MCF 10A (cell line): Measurements from ENCODE around the gene EYA3. TPM values are rescaled to one million over a fixed set of nuclear protein-coding genes. Genes with fewer than 3 reads are reported as not detected.

Experiments used
- BruUV-seq: library from RNA; stranded (reverse); fragments of 400-500 nt; replicated peaks from 2 replicates; lab custom pipeline; 2021; lab: Mats Ljungman, UMichigan
- CTCF ChIA-PET: fragments of 300-600 bp; sonication (Branson Sonifier 250); formaldehyde crosslinking; extraction: SDS; loops from one replicate; lab custom pipeline; 2021; ENCODE audit warnings: antibody characterized with exemption, inconsistent platforms; lab: Yijun Ruan, JAX
- POLR2A ChIA-PET: fragments of 300-600, 350-650 bp; sonication (Branson Sonifier 250); formaldehyde crosslinking; extraction: SDS; loops from one replicate; lab custom pipeline; 2020; ENCODE audit warnings: antibody characterized with exemption, inconsistent platforms; lab: Yijun Ruan, JAX
- DNase-seq: peaks from one replicate; pipeline ENCODE4 v3.0.0-alpha.2; 2018; ENCODE audit not compliant: unreplicated experiment
- H3K27ac Mint-ChIP-seq: one replicate; pipeline ENCODE4 v1.8.0; 2022; ENCODE audit warnings: mild to moderate bottlenecking, low read depth, mixed read lengths; ENCODE audit not compliant: unreplicated experiment
- H3K27me3 Mint-ChIP-seq: one replicate; pipeline ENCODE4 v1.8.0; 2022; ENCODE audit warnings: mixed read lengths; ENCODE audit not compliant: insufficient read depth, unreplicated experiment
- H3K36me3 Mint-ChIP-seq: one replicate; pipeline ENCODE4 v1.8.0; 2022; ENCODE audit warnings: mild to moderate bottlenecking, moderate library complexity, mixed read lengths; ENCODE audit not compliant: insufficient read depth, unreplicated experiment
- H3K4me1 Mint-ChIP-seq: one replicate; pipeline ENCODE4 v1.8.0; 2022; ENCODE audit warnings: mixed read lengths; ENCODE audit not compliant: insufficient read depth, unreplicated experiment
- H3K4me3 Mint-ChIP-seq: one replicate; pipeline ENCODE4 v1.8.0; 2022; ENCODE audit warnings: mild to moderate bottlenecking, moderate library complexity, mixed read lengths; ENCODE audit not compliant: unreplicated experiment
- H3K9me3 Mint-ChIP-seq: one replicate; pipeline ENCODE4 v1.8.0; 2022; ENCODE audit warnings: mixed read lengths; ENCODE audit not compliant: unreplicated experiment
- intact Hi-C: fragments of 100-400 bp; cut with micrococcal nuclease; formaldehyde crosslinking; loops from 2 replicates; pipeline ENCODE4 v1.14.1; 2022
- total RNA-seq: library from RNA; stranded (reverse); gene quantifications from 2 replicates; pipeline ENCODE4 v1.2.3, GENCODE V29; 2022
- TF ChIP-seq, protein P1 (sequence below): fragments of 200-600 bp; IDR thresholded peaks from one replicate; pipeline ENCODE4 v1.8.0; 2022; ENCODE audit warnings: antibody characterized with exemption, mild to moderate bottlenecking; ENCODE audit not compliant: unreplicated experiment

EYA3 gene
- total RNA-seq, 1 experiment from 2014 or later, result 14.4 TPM

GRCh38 chr1:27974417-27974781, 114.0 kb downstream of the EYA3 start:
- no peaks in the 10 kb centered on the region for H3K9me3 Mint-ChIP-seq
- H3K36me3 Mint-ChIP-seq, result peaks cover 40% of the 10 kb centered on the region
- H3K27ac Mint-ChIP-seq, result peak overlapping the region; percentile 27
- no peak for DNase-seq
- CTCF ChIA-PET, result interaction anchor here (0.6 to 1.7 kb wide), 6 partner anchors 14 to 370 kb away, joined by 3 to 11 read pairs (median 3); no protein-coding TSS in a partner anchor
- peaks cover 11% of the 10 kb centered on the region for H3K4me1 Mint-ChIP-seq
- TF ChIP-seq, protein P1, sequence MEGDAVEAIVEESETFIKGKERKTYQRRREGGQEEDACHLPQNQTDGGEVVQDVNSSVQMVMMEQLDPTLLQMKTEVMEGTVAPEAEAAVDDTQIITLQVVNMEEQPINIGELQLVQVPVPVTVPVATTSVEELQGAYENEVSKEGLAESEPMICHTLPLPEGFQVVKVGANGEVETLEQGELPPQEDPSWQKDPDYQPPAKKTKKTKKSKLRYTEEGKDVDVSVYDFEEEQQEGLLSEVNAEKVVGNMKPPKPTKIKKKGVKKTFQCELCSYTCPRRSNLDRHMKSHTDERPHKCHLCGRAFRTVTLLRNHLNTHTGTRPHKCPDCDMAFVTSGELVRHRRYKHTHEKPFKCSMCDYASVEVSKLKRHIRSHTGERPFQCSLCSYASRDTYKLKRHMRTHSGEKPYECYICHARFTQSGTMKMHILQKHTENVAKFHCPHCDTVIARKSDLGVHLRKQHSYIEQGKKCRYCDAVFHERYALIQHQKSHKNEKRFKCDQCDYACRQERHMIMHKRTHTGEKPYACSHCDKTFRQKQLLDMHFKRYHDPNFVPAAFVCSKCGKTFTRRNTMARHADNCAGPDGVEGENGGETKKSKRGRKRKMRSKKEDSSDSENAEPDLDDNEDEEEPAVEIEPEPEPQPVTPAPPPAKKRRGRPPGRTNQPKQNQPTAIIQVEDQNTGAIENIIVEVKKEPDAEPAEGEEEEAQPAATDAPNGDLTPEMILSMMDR, result no peak
- no peaks in the 10 kb centered on the region for H3K27me3 Mint-ChIP-seq
- H3K4me3 Mint-ChIP-seq, result no peak overlapping the region
- no TSS peak for BruUV-seq
- intact Hi-C loops, result no loop called here
- POLR2A ChIA-PET, result interaction anchor here (0.5 to 1.3 kb wide), 4 partner anchors 13 to 117 kb away, joined by 3 to 4 read pairs (median 3); no protein-coding TSS in a partner anchor

DNA sequence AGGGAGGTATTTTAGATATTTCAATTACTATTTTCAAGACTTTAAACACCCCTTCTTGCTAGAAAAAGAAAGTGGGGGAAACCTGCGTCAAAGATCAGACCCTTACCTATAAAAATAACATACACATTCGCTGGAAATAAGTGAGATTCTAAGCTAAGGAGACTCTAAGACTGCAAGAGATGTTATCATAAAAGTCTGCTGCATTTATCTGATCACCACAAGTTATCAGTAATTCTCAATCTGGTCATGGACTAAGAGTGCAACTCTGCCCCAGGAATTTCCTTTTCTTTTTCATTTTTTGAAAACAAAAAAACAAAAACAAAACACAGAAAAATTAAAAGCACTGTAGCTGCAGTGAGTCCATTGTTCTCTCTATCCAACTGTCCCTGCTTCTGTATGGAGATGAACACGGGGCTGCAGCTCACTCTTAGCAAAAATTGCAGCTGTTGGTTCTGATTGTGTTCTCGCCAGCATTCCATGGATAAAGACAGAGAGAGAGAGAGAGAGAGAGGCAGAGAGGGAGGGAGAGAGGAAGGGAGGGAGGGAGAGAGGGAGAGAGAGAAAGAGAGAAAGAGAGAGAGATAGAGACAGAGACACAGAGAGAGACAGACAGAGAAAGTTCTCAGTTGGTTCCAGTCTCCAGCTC, 114.5 kb downstream of the EYA3 start:
- Mint-ChIP-seq H3K4me3 (no peak overlapping the region), H3K4me1 (peaks cover 11% of the 10 kb centered on the region), H3K27ac (peak overlapping the region; percentile 27), H3K36me3 (peaks cover 45% of the 10 kb centered on the region), H3K27me3 (no peaks in the 10 kb centered on the region), H3K9me3 (no peaks in the 10 kb centered on the region)
- TF ChIP-seq, protein P1, result no peak
- CTCF ChIA-PET, result interaction anchor here (0.6 to 1.7 kb wide), 6 partner anchors 14 to 514 kb away, joined by 3 to 11 read pairs (median 4); no protein-coding TSS in a partner anchor
- POLR2A ChIA-PET, result interaction anchor here (0.5 to 1.3 kb wide), 4 partner anchors 12 to 116 kb away, joined by 3 to 4 read pairs (median 3); no protein-coding TSS in a partner anchor
- intact Hi-C loops, result no loop called here
- DNase-seq, result no peak
- BruUV-seq, result no TSS peak

GRCh38 chr1:27972141-27972540, 116.3 kb downstream of the EYA3 start:
- CTCF ChIA-PET, result interaction anchor here (0.6 to 0.9 kb wide), 5 partner anchors 9 to 303 kb away, joined by 3 to 6 read pairs (median 4); no protein-coding TSS in a partner anchor
- BruUV-seq, result no TSS peak
- H3K27me3 Mint-ChIP-seq, result no peaks in the 10 kb centered on the region
- POLR2A ChIA-PET, result interaction anchor here (0.6 to 3.4 kb wide), 8 partner anchors 8 to 421 kb away, joined by 3 to 21 read pairs (median 4); partner anchors contain the start of gene XKR8
- peak overlapping the region; percentile 55 for H3K27ac Mint-ChIP-seq
- H3K4me3 Mint-ChIP-seq, result no peak overlapping the region
- intact Hi-C loops, result no loop called here
- peaks cover 25% of the 10 kb centered on the region for H3K4me1 Mint-ChIP-seq
- H3K36me3 Mint-ChIP-seq, result peaks cover 47% of the 10 kb centered on the region
- H3K9me3 Mint-ChIP-seq, result no peaks in the 10 kb centered on the region
- DNase-seq, result no peak
- TF ChIP-seq, protein P1, result no peak

GRCh38 chr1:27971674-27972073, 116.7 kb downstream of the EYA3 start:
- ChIA-PET POLR2A (interaction anchor here (0.6 to 3.4 kb wide), 8 partner anchors 8 to 422 kb away, joined by 3 to 21 read pairs (median 4); partner anchors contain the start of gene XKR8), CTCF (interaction anchor here (0.6 to 1.0 kb wide), 6 partner anchors 10 to 671 kb away, joined by 3 to 6 read pairs (median 4); no protein-coding TSS in a partner anchor)
- Mint-ChIP-seq H3K27ac (peak overlapping the region; percentile 55), H3K27me3 (no peaks in the 10 kb centered on the region), H3K4me3 (no peak overlapping the region), H3K9me3 (no peaks in the 10 kb centered on the region), H3K36me3 (peaks cover 43% of the 10 kb centered on the region), H3K4me1 (peaks cover 28% of the 10 kb centered on the region)
- DNase-seq, result peak; percentile 19
- TF ChIP-seq, protein P1, result no peak
- intact Hi-C loops, result no loop called here
- no TSS peak for BruUV-seq
